GM18519 (cell line): Measurements from ENCODE around the gene CCNY.
"Not testable (repeated sequence)": the region's sequence is repeated elsewhere in the genome, so short reads cannot be mapped to it uniquely, and the experiment has no call there.

ENCODE experiments used
- ATAC-seq: cut with Tn5 transposase; IDR thresholded peaks from one replicate; pipeline ENCODE4 v1.9.1; 2021; ENCODE audit warnings: mild to moderate bottlenecking, moderate library complexity; ENCODE audit not compliant: unreplicated experiment, low FRiP score

CCNY gene

DNA sequence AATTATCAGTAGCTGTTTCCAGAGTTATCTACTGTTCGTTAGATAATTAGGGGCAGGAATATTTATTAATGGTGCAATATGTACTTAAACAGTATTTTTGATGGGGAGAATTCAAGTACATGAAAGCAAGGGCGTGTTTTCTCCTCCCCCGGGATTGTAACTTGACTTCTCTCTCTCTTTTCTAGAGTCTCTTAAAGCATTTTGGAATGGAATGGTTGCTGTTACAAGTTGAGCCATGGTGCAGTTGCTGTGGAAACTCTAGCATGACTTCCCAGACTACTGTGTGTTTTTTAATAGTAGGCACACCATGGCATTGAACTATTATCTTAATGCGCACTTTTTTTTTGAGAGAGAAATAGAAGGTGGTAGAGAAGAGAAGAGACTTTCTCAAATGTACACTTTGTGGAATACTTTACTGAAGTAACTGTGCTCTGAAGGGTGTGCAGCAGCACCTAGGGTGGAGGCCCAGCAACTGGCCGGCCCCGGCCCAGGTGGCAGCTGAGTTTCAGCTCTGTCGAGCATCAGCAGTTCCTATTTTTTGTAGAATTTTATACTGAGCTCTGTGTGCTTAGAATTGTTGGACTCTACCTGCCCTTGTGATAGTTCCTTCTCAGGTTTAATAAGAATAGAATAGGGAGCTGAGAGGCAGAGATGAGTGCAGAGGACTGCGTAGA lies 64.4 kb downstream of the CCNY start:
- ATAC-seq: no peak

DNA sequence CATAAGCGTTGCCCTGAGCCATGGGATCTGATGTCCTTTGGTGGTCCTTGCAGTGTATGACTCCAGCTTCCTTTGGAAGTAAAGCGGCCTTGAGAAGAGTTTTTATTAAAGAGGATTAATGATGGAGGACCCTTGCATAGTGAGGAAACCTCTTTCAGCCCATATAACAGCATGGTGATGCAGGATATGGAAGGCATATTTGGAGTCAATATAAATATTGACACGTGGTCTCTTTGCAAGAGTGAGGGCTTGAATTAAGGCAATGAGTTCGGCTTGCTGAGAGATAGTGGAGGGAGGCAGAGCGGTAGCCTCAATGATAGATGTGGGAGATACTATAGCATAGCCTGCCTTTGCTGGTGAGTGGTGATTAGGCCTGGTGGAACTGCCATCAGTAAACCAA lies 67.2 kb downstream of the CCNY start:
- not testable (repeated sequence) for ATAC-seq

DNA sequence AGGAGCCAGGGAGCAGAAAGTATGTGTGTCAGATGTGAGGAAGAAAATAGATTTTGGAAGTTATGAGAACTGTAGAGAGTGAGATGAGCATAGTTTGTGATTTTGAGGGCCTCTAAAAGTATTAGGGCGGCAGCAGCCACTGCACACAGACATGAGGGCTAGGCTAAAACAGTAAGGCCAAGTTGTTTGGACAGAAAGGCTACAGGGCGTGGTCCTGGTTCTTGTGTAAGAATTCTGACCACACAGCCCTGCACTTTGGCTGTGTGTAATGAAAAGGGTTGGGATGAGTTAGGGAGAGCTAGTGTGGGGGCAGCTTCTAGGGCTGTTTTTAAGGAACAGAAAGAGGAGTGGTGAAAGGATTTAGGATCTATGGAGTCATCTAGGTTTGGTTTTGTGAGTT lies 67.8 kb downstream of the CCNY start:
- not testable (repeated sequence) for ATAC-seq

DNA sequence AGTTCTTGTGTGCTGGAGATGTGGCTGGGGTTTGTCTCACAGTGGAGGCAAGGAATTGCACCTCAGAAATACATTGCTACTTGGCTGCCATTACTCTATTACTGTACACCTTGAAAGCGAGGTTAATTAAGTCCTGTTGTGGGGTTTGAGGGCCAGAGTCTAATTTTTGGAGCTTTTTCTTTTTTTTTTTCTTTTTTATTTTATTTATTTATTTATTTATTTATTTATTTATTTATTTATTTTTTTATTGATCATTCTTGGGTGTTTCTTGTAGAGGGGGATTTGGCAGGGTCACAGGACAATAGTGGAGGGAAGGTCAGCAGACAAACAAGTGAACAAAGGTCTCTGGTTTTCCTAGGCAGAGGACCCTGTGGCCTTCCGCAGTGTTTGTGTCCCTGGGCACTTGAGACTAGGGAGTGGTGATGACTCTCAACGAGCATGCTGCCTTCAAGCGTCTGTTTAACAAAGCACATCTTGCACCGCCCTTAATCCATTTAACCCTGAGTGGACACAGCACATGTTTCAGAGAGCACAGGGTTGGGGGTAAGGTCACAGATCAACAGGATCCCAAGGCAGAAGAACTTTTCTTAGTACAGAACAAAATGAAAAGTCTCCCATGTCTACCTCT lies 69.8 kb downstream of the CCNY start:
- ATAC-seq: not testable (repeated sequence)

DNA sequence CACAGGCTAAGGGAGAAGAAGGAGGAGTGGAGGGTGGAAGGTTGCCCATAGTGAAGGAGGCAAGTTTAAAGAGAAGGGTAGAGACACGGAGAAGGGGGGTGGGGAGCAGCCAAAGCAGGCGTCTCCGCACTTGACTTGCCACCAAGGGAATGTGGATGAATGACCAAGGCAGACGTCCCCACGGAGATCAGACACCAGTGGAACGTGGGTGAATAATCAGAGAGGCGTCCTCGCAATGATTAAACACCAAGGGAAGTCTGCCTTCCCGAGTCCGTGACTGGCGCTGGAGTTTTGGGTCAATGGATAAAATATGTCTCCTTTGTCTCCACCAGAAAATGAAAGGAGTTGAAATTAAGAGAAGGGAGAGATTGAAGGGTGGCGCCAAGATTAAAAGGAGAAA lies 71.4 kb downstream of the CCNY start:
- not testable (repeated sequence) for ATAC-seq

DNA sequence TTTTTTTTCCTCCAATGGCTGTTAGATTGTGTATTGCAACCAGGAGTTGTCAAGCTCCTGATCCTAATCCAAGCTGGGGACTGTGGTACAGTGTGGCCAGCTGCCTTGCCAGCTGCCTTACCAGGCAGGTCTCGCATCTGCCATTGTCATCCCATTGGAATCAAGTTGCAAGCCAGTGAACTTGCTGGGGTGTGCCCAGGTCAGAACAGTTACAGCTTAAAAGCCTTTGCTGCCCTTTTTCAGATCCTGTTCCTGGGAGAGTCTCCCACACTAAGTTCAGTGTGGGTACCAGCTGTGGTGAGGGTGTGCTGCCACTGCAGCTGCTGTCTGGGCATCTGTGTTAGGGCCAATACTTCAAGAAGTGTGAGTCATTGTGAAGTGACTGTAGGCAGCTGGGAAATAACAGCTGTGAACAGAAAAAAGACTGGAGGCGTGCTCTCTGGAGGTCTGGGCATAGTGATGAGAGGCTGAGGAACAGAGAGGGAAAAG lies 72.8 kb downstream of the CCNY start:
- no peak for ATAC-seq

DNA sequence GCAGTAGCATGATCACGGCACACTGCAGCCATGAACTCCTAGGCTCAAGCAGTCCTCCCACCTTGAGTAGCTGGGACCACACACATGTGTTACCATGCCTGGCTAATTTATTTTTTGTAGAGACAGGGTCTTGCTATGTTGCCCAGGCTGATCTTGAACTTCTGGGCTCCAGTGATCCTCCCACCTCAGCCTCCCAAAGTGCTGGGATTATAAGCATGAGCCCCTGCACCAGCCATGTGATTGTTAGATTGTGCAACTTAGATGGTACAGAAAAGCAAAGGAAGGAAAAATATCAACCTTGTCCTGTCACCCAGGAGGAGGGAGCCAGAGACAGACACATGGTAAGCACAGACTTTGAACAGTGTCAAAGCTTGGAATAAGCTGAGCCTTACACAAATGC lies 73.5 kb downstream of the CCNY start:
- ATAC-seq: no peak

DNA sequence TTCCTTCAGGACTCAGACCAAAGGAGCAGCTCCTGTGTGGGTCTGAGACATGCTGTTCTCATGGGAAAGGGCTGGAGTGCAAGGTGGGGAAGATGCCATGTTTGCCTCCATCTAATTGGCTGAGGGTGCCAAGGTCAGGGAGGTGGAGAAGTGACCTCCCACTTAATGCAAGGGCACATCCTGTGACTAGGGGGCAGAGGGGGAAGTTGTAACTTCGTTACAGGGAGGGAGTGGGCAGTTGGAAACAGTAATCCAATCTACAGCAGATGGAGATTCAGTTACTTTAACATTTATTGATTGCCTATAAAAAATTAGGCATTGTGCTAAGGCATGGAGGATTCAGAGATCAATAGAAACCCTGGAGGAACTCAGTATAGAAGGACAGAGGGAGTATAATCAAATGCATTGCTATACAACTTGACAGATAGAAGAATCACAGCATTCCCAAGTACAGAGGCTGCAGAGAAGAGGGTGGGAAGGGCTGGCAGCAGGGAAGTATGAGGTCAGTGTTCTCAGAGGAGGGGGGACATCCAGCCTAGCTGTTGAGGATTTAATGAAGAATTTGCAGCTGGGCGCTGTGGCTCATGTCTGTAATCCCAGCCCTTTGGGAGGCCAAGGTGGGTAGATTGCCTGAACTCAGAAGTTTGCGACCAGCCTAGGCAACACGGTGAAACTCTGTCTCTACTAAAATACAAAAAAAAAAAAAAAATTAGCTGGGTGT lies 75.9 kb downstream of the CCNY start:
- ATAC-seq: no peak

DNA sequence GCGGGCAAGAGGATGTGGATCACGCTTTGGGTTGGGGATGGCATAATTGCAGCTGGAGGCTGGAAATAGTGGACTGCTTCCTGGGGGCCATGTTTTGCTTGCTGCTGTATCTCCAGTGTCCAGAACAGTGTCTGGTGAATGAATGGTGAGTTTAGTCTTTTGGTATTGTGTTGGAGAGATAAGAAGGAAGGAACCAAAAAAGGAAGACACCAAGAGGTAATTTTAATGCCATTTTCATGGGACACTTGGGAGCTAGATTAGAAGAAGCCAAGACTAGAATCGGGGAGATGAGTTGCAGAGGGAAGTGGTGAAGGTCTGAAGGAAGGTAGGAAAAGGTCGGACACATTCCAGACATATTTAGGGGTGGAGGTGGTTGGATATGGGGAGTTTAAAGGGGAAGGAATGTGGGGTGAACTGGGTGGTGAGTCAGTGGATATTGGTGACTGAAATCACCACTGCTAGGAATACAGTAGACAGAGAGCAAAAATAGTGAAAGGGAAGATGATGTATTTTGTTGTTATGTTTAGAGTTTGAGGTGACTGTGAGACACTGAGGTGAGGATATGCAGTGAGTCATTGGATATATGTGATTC lies 76.7 kb downstream of the CCNY start:
- no peak for ATAC-seq

DNA sequence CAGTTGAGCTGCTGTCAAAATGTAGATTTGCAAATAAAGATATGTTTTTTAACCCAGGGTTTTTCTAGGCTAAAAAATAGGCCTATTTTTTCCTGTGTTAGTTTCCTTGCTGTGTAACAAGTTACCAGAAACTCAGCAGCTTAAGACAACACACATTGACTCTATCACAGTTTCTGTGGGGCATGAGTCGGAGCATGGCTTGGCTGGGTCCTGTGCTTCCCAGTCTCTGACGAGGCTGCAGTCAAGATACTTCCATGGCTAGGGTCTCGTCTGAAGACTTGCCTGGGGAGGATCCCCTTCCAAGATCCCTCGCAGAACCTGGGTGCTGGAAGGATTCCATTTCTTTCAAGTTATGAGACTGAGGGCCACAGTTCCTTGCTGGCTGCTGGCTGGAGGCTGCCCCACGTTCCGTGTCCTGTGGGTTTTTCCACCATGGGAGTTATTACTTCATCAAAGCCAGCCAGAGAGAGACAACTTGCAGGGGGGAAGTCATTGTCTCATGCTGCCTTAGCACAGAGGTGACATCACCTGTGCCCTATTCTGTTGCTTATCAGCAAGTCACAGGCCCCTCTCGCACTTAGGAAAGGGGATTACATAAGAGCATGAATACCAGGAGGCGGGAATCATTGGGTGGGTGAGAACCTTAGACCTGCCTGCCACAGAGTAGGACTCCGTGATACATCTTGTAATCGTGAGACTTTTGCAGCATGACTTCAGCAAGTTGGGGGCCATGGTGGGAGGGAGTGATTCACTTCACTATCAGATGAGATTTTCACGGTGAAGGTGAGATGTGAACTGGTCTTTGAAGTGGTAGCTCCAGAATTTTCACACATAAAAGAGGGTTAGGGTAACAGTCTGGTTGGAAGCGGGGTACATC lies 77.9 kb downstream of the CCNY start:
- no peak for ATAC-seq

DNA sequence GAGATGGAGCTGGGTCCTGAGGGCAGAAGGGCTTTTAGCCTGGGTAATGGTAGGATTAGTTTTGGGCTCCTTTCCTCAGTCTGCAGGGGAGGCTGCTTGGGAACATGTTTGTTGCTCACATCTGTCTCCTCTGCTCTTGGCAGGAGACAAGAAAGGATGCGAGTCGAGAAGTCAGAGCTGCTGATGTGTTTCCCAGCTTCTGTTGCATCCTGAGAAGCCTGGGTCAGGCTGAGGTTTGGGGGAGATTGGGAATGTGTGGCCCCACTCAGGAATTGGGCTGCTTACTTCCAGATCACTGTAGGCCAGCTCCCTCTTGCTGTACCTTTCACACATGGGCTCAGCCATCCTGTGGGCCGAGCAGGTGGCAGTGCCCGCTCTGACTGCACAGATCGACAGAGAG lies 79.2 kb downstream of the CCNY start:
- no peak for ATAC-seq

DNA sequence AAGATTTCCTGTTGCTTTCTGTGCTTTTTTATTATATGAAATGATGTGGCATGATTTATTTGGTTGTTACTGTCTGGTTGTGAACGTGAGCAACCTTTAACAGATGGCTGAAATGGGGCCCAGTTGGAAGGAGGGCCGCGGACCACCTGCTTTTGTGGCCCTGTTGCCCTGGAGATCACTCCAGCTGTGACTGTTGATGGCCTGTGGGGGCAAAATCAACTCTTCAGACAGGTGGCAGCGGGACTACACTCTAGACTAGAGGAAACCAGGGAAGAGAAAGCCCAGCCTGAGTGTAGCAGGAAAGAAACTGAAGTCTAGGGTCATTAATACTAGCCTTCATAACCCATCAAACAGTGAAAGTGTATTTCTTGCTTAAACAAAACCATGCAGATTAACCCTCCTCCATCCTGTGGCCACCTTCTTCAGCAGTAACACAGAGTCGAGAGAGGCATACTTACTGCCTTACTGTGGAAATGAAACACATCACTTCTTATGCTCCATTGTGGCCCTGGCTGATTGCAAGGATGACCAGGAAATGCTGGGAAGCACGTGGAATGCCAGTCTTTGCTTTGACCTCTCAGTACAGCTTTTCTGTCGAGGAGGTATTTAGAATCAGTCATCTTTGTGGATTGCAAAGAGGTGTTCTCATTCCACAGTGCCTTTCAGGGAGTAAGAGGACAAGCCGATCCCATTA lies 80.5 kb downstream of the CCNY start:
- ATAC-seq: no peak

DNA sequence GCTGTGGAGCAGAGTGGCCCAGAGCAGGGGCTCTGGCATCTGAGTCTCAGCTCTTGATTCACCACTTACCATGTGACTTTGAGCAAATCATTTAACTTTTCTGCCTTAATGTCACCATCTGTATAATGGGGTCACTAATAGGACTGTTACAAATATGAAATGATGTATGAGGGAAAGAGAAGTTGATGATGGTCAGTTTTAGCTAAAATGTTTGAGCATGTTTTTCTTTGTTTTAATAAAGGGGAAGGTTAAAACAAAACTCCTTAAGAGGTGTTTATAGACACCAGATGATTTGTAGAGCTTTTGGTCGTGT lies 81.0 kb downstream of the CCNY start:
- no peak for ATAC-seq

DNA sequence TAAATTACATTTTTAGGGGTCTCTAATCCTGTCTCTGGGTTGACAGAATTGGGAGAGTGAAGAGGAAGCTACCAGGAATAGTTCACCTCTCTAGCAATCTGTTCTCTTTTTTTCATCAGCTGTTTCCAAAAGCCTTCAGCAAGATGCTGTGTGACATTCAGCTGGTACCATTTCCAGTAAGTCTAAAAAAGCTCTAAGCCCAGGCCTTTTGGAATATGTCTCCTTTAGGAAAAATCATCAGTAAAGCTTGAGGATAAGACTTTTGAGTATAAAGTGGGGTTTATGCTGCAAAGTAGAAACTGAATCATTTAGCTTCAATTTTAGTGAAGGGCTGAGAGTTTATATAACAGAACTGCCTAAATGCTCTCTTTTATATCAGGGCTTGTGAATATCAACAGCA lies 81.5 kb downstream of the CCNY start:
- ATAC-seq: no peak

DNA sequence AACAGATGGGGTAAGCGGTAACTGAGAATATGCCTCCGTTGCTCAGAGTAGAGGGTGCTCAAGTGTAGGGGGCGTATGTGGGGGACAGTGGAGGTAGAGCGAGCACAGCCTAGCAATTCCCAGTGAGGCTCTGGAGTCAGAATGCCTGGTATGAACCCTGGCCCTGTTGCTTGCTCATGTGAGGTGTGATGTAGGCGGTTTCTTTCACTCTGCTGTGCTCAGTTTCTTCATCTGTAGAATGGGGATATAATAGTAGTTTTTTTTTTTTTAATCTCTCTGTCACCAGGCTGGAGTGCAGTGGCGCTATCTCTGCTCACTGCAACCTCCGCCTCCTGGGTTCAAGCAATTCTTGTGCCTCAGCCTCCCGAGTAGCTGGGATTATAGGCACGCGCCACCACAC lies 82.3 kb downstream of the CCNY start:
- ATAC-seq: not testable (repeated sequence)

DNA sequence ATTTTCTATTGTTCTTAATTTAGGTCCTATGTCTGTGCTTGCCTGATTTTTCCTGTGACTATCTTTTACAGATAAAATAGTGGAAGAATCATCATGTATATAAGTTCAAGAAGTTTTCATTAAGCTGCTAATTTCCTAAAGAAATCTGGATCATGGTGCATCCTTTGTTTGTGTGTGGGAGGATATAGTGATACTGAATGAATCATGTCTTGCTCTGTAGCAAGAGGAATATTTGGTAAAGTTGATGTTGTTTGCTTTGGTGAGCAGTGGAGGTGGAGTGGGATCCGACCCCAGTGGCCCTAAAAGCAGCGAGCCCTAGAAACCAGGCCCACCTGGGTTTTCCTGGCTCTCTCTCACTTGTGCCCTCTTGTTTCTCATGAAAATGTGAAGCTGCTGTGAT lies 83.7 kb downstream of the CCNY start:
- ATAC-seq: no peak

DNA sequence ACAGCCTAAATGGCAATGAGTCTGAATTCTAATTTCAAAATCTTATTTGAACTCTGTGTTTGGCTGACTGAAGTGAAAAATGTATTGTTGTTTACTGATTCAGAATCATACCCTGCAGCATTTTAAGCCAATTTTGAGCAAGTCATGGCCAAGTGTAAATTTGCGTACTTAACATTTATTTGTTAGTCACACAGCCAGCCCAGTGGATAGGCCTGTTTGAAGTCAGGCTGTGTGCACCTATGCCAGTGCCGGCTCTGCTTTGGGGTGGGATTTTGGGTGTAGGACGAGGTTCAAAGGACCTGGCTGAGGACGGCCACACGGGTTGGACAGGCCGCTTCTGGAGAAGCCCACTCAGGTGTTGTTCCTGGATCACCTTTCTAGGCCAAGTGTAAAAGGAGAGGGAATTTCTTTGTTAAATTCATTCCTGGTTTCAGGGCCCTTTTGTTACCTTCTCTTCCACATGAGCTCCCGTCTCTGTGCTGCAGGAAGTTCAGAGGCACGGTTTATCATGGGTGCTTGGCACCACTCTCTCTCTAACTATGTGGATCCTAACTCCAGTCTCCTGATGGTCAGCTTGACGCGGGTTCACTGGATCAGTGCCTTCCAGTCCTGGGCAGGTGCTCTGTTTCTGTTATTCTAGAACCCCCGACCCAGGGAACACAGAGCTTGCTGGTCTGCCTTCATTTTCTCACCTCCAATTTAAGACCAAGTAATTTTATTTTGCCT lies 84.7 kb downstream of the CCNY start:
- no peak for ATAC-seq

DNA sequence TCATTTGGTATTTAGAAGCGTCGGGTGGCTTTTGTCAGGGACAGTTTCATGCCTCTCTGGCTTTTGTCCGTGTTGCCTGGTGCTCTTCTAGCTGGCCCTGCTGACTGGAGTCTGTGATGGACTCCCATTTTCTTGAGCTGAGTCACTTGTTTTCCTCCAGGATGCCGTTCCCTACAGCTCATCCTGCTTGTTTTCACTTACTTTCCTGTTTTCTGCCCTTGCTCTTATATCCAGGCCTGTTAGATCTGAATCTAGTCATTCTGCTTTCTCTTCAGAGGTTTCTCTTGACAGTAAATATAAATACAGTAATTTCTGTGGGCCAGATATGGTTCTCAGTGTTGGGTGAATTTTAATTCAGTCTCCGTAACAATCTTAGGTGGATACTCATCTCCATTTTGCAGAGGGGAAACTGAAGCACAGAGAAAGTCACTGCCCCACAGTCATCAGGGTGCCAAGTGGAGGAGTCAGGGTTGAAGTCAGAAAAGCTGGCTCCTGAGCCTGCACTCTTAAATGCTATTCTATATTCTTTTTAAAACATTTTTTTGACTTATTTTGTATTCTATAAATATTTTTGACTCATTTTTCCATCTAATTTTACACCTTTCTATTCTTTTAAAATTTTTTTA lies 85.4 kb downstream of the CCNY start:
- ATAC-seq: no peak

DNA sequence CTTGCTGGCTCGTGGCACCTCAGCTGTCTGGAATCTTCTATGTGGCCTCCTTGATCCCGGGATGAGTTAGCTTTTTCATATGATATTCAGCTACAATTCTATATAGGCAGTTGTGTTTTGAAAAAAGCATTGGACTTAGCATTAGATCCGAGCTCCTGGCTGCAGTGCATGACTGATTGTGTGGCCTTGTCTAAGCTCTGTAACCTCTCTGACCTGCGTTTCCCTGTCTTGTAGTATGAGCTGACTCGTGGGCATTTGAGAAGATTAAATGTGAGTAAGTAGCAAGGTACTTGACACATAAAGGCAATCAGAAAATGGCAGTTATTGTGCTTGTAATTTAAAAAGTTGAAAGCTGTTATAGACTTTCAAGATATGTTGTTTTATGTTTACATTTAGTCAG lies 85.9 kb downstream of the CCNY start:
- ATAC-seq: no peak
